ENCODE measurements around the gene DEFB113. TPM values are rescaled to one million over a fixed set of nuclear protein-coding genes. Genes with fewer than 3 reads are reported as not detected.
A peak's percentile ranks its signal among the peaks of the same experiment; 100 is the strongest.

DEFB113 gene
- total and polyA plus RNA-seq, 2 experiments from 2014 or later, result not detected

DNA sequence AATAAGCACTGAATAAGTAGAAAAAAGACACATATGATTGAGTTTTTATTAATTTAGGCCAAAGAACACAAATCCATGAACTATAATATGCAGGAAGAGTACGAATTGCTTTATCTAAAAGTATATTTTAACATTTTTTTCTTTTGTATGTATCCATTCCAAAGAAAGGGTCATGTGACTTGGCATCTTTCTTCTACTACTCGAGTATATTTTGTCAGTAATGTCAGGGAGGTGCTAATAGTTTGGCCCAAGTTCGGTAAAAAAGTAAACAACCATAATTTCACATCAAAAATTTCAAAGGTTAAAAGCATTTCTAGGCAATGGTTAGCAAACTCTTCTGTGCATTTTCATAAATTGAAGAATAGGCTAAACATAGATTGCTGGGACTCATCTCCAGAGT, 33.7 kb upstream of the DEFB113 start:
- Histone ChIP-seq H3K9me2 (ENCODE audit: insufficient read depth) (no peaks in the 10 kb centered on the region), H2AFZ (peak overlapping the region; percentile 64; the same call in 1 of the 2 replicates), H3K27me3 (ENCODE audit: insufficient read depth) (no peaks in the 10 kb centered on the region), H3K4me2 (no peak overlapping the region), H3K79me2 (replicated peaks; ENCODE audit: insufficient read depth) (no peaks in the 10 kb centered on the region), H3K4me1 (ENCODE audit: insufficient read depth) (peaks cover 5% of the 10 kb centered on the region; the same call in 1 of the 2 replicates), H3K27ac (ENCODE audit: low read depth) (no peak overlapping the region), H3K36me3 (ENCODE audit: insufficient read depth) (no peaks in the 10 kb centered on the region), H4K20me1 (replicated peaks; ENCODE audit: insufficient read depth) (no peaks in the 10 kb centered on the region), H3F3A (replicated peaks; ENCODE audit: low read depth) (no peaks in the 10 kb centered on the region), H3K4me3 (no peak overlapping the region)
- H3K27me3 Mint-ChIP-seq (ENCODE audit: insufficient read depth, low read depth, poor library complexity), result no peaks in the 10 kb centered on the region
- no peak overlapping the region for H3K27ac Mint-ChIP-seq
- no peak for TF ChIP-seq CREB1 (CRISPR knock-in tag; IDR thresholded peaks at IDR 0.05; ENCODE audit: low read depth)
- TF ChIP-seq, protein P1, sequence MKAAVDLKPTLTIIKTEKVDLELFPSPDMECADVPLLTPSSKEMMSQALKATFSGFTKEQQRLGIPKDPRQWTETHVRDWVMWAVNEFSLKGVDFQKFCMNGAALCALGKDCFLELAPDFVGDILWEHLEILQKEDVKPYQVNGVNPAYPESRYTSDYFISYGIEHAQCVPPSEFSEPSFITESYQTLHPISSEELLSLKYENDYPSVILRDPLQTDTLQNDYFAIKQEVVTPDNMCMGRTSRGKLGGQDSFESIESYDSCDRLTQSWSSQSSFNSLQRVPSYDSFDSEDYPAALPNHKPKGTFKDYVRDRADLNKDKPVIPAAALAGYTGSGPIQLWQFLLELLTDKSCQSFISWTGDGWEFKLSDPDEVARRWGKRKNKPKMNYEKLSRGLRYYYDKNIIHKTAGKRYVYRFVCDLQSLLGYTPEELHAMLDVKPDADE (IDR thresholded peaks at IDR 0.05), result no peak
- TF ChIP-seq, protein P2, sequence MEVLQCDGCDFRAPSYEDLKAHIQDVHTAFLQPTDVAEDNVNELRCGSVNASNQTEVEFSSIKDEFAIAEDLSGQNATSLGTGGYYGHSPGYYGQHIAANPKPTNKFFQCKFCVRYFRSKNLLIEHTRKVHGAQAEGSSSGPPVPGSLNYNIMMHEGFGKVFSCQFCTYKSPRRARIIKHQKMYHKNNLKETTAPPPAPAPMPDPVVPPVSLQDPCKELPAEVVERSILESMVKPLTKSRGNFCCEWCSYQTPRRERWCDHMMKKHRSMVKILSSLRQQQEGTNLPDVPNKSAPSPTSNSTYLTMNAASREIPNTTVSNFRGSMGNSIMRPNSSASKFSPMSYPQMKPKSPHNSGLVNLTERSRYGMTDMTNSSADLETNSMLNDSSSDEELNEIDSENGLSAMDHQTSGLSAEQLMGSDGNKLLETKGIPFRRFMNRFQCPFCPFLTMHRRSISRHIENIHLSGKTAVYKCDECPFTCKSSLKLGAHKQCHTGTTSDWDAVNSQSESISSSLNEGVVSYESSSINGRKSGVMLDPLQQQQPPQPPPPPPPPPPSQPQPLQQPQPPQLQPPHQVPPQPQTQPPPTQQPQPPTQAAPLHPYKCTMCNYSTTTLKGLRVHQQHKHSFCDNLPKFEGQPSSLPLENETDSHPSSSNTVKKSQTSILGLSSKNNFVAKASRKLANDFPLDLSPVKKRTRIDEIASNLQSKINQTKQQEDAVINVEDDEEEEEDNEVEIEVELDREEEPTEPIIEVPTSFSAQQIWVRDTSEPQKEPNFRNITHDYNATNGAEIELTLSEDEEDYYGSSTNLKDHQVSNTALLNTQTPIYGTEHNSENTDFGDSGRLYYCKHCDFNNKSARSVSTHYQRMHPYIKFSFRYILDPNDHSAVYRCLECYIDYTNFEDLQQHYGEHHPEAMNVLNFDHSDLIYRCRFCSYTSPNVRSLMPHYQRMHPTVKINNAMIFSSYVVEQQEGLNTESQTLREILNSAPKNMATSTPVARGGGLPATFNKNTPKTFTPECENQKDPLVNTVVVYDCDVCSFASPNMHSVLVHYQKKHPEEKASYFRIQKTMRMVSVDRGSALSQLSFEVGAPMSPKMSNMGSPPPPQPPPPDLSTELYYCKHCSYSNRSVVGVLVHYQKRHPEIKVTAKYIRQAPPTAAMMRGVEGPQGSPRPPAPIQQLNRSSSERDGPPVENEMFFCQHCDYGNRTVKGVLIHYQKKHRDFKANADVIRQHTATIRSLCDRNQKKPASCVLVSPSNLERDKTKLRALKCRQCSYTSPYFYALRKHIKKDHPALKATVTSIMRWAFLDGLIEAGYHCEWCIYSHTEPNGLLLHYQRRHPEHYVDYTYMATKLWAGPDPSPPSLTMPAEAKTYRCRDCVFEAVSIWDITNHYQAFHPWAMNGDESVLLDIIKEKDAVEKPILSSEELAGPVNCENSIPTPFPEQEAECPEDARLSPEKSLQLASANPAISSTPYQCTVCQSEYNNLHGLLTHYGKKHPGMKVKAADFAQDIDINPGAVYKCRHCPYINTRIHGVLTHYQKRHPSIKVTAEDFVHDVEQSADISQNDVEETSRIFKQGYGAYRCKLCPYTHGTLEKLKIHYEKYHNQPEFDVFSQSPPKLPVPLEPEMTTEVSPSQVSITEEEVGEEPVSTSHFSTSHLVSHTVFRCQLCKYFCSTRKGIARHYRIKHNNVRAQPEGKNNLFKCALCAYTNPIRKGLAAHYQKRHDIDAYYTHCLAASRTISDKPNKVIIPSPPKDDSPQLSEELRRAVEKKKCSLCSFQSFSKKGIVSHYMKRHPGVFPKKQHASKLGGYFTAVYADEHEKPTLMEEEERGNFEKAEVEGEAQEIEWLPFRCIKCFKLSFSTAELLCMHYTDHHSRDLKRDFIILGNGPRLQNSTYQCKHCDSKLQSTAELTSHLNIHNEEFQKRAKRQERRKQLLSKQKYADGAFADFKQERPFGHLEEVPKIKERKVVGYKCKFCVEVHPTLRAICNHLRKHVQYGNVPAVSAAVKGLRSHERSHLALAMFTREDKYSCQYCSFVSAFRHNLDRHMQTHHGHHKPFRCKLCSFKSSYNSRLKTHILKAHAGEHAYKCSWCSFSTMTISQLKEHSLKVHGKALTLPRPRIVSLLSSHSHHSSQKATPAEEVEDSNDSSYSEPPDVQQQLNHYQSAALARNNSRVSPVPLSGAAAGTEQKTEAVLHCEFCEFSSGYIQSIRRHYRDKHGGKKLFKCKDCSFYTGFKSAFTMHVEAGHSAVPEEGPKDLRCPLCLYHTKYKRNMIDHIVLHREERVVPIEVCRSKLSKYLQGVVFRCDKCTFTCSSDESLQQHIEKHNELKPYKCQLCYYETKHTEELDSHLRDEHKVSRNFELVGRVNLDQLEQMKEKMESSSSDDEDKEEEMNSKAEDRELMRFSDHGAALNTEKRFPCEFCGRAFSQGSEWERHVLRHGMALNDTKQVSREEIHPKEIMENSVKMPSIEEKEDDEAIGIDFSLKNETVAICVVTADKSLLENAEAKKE (CRISPR knock-in tag; IDR thresholded peaks at IDR 0.05), result no peak
- no peak for TF ChIP-seq ZNF114 (CRISPR knock-in tag; IDR thresholded peaks at IDR 0.05)
- no peak for TF ChIP-seq STAT1 (IDR thresholded peaks at IDR 0.05; ENCODE audit: unreplicated experiment)
- TF ChIP-seq, protein P3, sequence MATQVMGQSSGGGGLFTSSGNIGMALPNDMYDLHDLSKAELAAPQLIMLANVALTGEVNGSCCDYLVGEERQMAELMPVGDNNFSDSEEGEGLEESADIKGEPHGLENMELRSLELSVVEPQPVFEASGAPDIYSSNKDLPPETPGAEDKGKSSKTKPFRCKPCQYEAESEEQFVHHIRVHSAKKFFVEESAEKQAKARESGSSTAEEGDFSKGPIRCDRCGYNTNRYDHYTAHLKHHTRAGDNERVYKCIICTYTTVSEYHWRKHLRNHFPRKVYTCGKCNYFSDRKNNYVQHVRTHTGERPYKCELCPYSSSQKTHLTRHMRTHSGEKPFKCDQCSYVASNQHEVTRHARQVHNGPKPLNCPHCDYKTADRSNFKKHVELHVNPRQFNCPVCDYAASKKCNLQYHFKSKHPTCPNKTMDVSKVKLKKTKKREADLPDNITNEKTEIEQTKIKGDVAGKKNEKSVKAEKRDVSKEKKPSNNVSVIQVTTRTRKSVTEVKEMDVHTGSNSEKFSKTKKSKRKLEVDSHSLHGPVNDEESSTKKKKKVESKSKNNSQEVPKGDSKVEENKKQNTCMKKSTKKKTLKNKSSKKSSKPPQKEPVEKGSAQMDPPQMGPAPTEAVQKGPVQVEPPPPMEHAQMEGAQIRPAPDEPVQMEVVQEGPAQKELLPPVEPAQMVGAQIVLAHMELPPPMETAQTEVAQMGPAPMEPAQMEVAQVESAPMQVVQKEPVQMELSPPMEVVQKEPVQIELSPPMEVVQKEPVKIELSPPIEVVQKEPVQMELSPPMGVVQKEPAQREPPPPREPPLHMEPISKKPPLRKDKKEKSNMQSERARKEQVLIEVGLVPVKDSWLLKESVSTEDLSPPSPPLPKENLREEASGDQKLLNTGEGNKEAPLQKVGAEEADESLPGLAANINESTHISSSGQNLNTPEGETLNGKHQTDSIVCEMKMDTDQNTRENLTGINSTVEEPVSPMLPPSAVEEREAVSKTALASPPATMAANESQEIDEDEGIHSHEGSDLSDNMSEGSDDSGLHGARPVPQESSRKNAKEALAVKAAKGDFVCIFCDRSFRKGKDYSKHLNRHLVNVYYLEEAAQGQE (IDR thresholded peaks at IDR 0.05; ENCODE audit: unreplicated experiment), result no peak
- TF ChIP-seq JUNB (IDR thresholded peaks at IDR 0.05; ENCODE audit: unreplicated experiment), result no peak
- TF ChIP-seq EZH2phosphoT487 (IDR thresholded peaks at IDR 0.05; ENCODE audit: unreplicated experiment), result no peak
- TF ChIP-seq, protein P4, sequence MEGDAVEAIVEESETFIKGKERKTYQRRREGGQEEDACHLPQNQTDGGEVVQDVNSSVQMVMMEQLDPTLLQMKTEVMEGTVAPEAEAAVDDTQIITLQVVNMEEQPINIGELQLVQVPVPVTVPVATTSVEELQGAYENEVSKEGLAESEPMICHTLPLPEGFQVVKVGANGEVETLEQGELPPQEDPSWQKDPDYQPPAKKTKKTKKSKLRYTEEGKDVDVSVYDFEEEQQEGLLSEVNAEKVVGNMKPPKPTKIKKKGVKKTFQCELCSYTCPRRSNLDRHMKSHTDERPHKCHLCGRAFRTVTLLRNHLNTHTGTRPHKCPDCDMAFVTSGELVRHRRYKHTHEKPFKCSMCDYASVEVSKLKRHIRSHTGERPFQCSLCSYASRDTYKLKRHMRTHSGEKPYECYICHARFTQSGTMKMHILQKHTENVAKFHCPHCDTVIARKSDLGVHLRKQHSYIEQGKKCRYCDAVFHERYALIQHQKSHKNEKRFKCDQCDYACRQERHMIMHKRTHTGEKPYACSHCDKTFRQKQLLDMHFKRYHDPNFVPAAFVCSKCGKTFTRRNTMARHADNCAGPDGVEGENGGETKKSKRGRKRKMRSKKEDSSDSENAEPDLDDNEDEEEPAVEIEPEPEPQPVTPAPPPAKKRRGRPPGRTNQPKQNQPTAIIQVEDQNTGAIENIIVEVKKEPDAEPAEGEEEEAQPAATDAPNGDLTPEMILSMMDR (conservative IDR thresholded peaks at IDR 0.05; ENCODE audit: low read depth in 2 of 2), result no peak
- no peak for TF ChIP-seq ZNF331 (CRISPR knock-in tag; IDR thresholded peaks at IDR 0.05; ENCODE audit: low read depth)
- TF ChIP-seq EZH2 (IDR thresholded peaks at IDR 0.05; ENCODE audit: low read depth, unreplicated experiment), result no peak
- no peak for TF ChIP-seq NANOG (IDR thresholded peaks at IDR 0.05; ENCODE audit: borderline replicate concordance)
- TF ChIP-seq POLR2AphosphoS5 (IDR thresholded peaks at IDR 0.05; ENCODE audit: low read depth), result no peak
- ATAC-seq, result no peak
- H3K4me3 Mint-ChIP-seq, result no peak overlapping the region
- H3K4me1 Mint-ChIP-seq, result peaks cover 6% of the 10 kb centered on the region; the same call in 1 of the 3 replicates
- no peaks in the 10 kb centered on the region for H3K9me3 Mint-ChIP-seq
- H3K36me3 Mint-ChIP-seq (ENCODE audit: low read depth), result no peaks in the 10 kb centered on the region
- DNase-seq (ENCODE audit: low spot score), result no peak

Data from GM23338 (cell line).